SK-N-SH treated with all-trans-retinoic acid at 6 μM for 48 hours (cell line): ENCODE data around the gene FGF11.

Experiments used
- ATAC-seq: fragments of 200-7000 bp; cut with Tn5 transposase; 3 replicates; pipeline ENCODE4 v1.9.1; 2020; ENCODE audit warnings: mild to moderate bottlenecking, moderate library complexity
- BACH2 ChIP-seq: fragments of 250-450 bp; sonication (Bioruptor Pico); IDR thresholded peaks from 2 replicates; pipeline ENCODE4 v1.9.0; 2021; ENCODE audit warnings: mild to moderate bottlenecking, borderline replicate concordance
- CREB5 ChIP-seq: fragments of 250-450 bp; sonication (Bioruptor Pico); IDR thresholded peaks from 2 replicates; pipeline ENCODE4 v1.5.1; 2020; ENCODE audit warnings: low read depth, mild to moderate bottlenecking, moderate library complexity
- CSRNP3 ChIP-seq: fragments of 250-450 bp; sonication (Bioruptor Pico); IDR thresholded peaks from 2 replicates; pipeline ENCODE4 v1.5.1; 2021; ENCODE audit warnings: mild to moderate bottlenecking, moderate library complexity
- ESRRG ChIP-seq: fragments of 250-450 bp; sonication (Bioruptor Pico); IDR thresholded peaks from 2 replicates; pipeline ENCODE4 v1.6.1; 2021; ENCODE audit warnings: mild to moderate bottlenecking
- OSR1 ChIP-seq: fragments of 250-450 bp; sonication (Bioruptor Pico); IDR thresholded peaks from 2 replicates; pipeline ENCODE4 v1.8.0; 2022; ENCODE audit warnings: moderate library complexity, mild to moderate bottlenecking, inconsistent platforms
- PATZ1 ChIP-seq: fragments of 250-450 bp; sonication (Bioruptor Pico); IDR thresholded peaks from 2 replicates; pipeline ENCODE4 v1.8.0; 2020; ENCODE audit warnings: mild to moderate bottlenecking, moderate library complexity, borderline replicate concordance
- POU6F1 ChIP-seq: fragments of 250-450 bp; sonication (Bioruptor Pico); IDR thresholded peaks from 2 replicates; pipeline ENCODE4 v1.8.0; 2021; ENCODE audit warnings: low read depth, mild to moderate bottlenecking, moderate library complexity, borderline replicate concordance
- RARB ChIP-seq: fragments of 250-450 bp; sonication (Bioruptor Pico); IDR thresholded peaks from 2 replicates; pipeline ENCODE4 v1.8.0; 2021; ENCODE audit warnings: mild to moderate bottlenecking, moderate library complexity
- SNAI2 ChIP-seq: fragments of 250-450 bp; sonication (Bioruptor Pico); IDR thresholded peaks from 2 replicates; pipeline ENCODE4 v1.5.0; 2020; ENCODE audit warnings: mild to moderate bottlenecking, moderate library complexity
- TCF4 ChIP-seq: fragments of 250-450 bp; sonication (Bioruptor Pico); IDR thresholded peaks from 2 replicates; pipeline ENCODE4 v1.8.0; 2021; ENCODE audit warnings: mild to moderate bottlenecking, moderate library complexity, borderline replicate concordance
- TSHZ2 ChIP-seq: fragments of 250-450 bp; sonication (Bioruptor Pico); IDR thresholded peaks from 2 replicates; pipeline ENCODE4 v1.5.0; 2020; ENCODE audit warnings: mild to moderate bottlenecking, moderate library complexity
- ZC3H10 ChIP-seq: fragments of 250-450 bp; sonication (Bioruptor Pico); IDR thresholded peaks from 2 replicates; pipeline ENCODE4 v1.5.1; 2021; ENCODE audit warnings: mild to moderate bottlenecking, moderate library complexity
- ZFP3 ChIP-seq: fragments of 250-450 bp; sonication (Bioruptor Pico); IDR thresholded peaks from 2 replicates; pipeline ENCODE4 v1.5.0; 2020; ENCODE audit warnings: mild to moderate bottlenecking, moderate library complexity
- ZFP30 ChIP-seq: fragments of 450-650 bp; formaldehyde crosslinking; IDR thresholded peaks from 2 replicates; pipeline ENCODE4 v1.5.0; 2022; ENCODE audit warnings: mild to moderate bottlenecking, moderate library complexity
- ZNF565 ChIP-seq: fragments of 450-650 bp; formaldehyde crosslinking; conservative IDR thresholded peaks from 2 replicates; pipeline ENCODE4 v1.5.0; 2020; ENCODE audit warnings: low read depth, mild to moderate bottlenecking, moderate library complexity
- ZNF70 ChIP-seq: fragments of 450-650 bp; formaldehyde crosslinking; IDR thresholded peaks from 2 replicates; pipeline ENCODE4 v1.5.0; 2020; ENCODE audit warnings: mild to moderate bottlenecking, moderate library complexity
- ZNF8 ChIP-seq: fragments of 450-650 bp; formaldehyde crosslinking; IDR thresholded peaks from 2 replicates; pipeline ENCODE4 v1.5.0; 2020; ENCODE audit warnings: mild to moderate bottlenecking, moderate library complexity

FGF11 gene

GRCh38 chr17:7475764-7476422 is 36.6 kb downstream of the FGF11 start:
- ATAC-seq, result no peak
- TF ChIP-seq POU6F1 (CRISPR knock-in tag) (no peak), ZFP30 (CRISPR knock-in tag) (no peak), RARB (no peak), ESRRG (no peak), ZFP3 (CRISPR knock-in tag) (no peak), SNAI2 (CRISPR knock-in tag) (no peak), OSR1 (no peak), ZNF8 (CRISPR knock-in tag) (no peak), ZNF565 (no peak), TCF4 (no peak), TSHZ2 (CRISPR knock-in tag) (no peak), ZNF70 (no peak)

GRCh38 chr17:7476494-7476893 is 37.2 kb downstream of the FGF11 start:
- TF ChIP-seq ZNF8 (CRISPR knock-in tag) (no peak), TSHZ2 (CRISPR knock-in tag) (no peak), CSRNP3 (no peak), ZNF565 (no peak), RARB (no peak)
- peak; percentile 10; the same call in 1 of the 3 replicates for ATAC-seq

- TF ChIP-seq ZNF565 (no peak), BACH2 (no peak), CREB5 (CRISPR knock-in tag) (no peak), ZNF70 (no peak), ESRRG (no peak), OSR1 (no peak), ZNF8 (CRISPR knock-in tag) (no peak), ZC3H10 (CRISPR knock-in tag) (no peak)
- no peak for ATAC-seq
Observed at GRCh38 chr17:7476951-7477350, 37.6 kb downstream of the FGF11 start.

GRCh38 chr17:7477392-7478275 is 38.3 kb downstream of the FGF11 start:
- TF ChIP-seq ZNF8 (CRISPR knock-in tag), result no peak
- no peak for TF ChIP-seq PATZ1 (CRISPR knock-in tag)
- 0 out of 2 replicates have a peak, but pooled peaks have one; percentile 24 for TF ChIP-seq ZNF70
- ATAC-seq, result no peak
